ENCODE results near the gene SP1. TPM values are rescaled to one million over a fixed set of nuclear protein-coding genes. Genes with fewer than 3 reads are reported as not detected.

The SP1 gene
- total RNA-seq, 1 experiment from 2014 or later: 78.4 TPM

DNA sequence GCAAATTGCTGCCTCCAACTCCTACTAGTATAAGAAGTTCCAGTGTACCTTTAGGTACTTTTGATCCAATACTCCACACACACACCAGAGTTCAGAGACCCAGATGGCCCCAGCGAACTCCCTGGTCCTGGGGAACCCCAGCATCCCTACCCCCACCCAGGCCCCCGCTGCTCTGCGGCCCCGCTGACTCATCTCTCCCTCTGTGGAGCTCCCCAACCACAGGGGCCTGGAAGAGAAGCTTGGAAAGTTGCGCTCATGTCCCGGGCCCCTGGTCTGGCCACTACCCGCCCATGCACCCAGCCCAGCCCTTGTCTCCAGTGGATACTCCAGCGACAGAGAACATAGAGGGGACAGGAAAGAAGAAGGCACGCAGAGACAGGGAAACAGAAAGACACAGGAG is 39.6 kb upstream of the SP1 start:
- no peaks in the 10 kb centered on the region for H3K36me3 ChIP-seq (ENCODE audit: insufficient read depth, low read length, poor library complexity, severe bottlenecking)
- H3K9me3 ChIP-seq (ENCODE audit: low read depth, low read length, poor library complexity, severe bottlenecking): no peaks in the 10 kb centered on the region
- CTCF ChIA-PET: no interaction called here
- no peak for DNase-seq (ENCODE audit: low spot score)
- no TSS peak for BruUV-seq (replicated peaks)
- H3K4me3 ChIP-seq (ENCODE audit: low read depth, low read length, poor library complexity, severe bottlenecking): no peak overlapping the region
- H3K4me1 ChIP-seq (ENCODE audit: insufficient read depth, low read length, poor library complexity, severe bottlenecking): peaks cover 3% of the 10 kb centered on the region
- POLR2A ChIA-PET (ENCODE audit: low non-redundant PET): no interaction called here
- TF ChIP-seq, protein P1, sequence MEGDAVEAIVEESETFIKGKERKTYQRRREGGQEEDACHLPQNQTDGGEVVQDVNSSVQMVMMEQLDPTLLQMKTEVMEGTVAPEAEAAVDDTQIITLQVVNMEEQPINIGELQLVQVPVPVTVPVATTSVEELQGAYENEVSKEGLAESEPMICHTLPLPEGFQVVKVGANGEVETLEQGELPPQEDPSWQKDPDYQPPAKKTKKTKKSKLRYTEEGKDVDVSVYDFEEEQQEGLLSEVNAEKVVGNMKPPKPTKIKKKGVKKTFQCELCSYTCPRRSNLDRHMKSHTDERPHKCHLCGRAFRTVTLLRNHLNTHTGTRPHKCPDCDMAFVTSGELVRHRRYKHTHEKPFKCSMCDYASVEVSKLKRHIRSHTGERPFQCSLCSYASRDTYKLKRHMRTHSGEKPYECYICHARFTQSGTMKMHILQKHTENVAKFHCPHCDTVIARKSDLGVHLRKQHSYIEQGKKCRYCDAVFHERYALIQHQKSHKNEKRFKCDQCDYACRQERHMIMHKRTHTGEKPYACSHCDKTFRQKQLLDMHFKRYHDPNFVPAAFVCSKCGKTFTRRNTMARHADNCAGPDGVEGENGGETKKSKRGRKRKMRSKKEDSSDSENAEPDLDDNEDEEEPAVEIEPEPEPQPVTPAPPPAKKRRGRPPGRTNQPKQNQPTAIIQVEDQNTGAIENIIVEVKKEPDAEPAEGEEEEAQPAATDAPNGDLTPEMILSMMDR (conservative IDR thresholded peaks at IDR 0.05; ENCODE audit: low read depth, low read length): no peak
- no peak for TF ChIP-seq EZH2 (IDR thresholded peaks at IDR 0.05; ENCODE audit: borderline replicate concordance, low read depth, low read length, poor library complexity, severe bottlenecking)
- intact Hi-C loops (cut with micrococcal nuclease; ENCODE audit: unreplicated experiment): no loop called here
- no peak overlapping the region for H3K27ac ChIP-seq (ENCODE audit: low read depth, low read length, poor library complexity, severe bottlenecking)
- H3K27me3 ChIP-seq (replicated peaks; ENCODE audit: insufficient read depth, low read depth, low read length, poor library complexity): no peaks in the 10 kb centered on the region

DNA sequence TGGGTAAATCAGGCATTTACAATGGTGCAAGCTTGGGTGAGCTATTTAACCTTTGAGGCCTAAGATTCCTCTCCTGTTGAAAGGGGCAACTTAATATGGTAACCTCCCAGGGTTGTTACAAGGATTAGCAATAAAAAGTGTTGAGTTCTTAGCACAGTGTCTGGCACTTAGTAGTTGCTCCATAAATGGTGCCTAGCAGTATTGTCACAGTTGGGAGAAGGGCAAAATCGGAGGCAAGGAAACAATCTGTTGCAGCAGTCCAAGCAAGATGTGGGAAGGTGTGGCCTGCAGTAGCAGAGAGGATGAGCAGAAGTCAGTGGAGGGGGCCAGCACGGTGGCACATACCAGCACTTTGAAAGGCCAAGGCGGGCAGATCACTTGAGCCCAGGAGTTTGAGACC is 36.5 kb upstream of the SP1 start:
- peaks cover 13% of the 10 kb centered on the region for H3K4me1 ChIP-seq (ENCODE audit: insufficient read depth, low read length, poor library complexity, severe bottlenecking)
- H3K4me3 ChIP-seq (ENCODE audit: low read depth, low read length, poor library complexity, severe bottlenecking): no peak overlapping the region
- ChIA-PET POLR2A (ENCODE audit: low non-redundant PET) (no interaction called here), CTCF (no interaction called here)
- intact Hi-C loops (cut with micrococcal nuclease; ENCODE audit: unreplicated experiment): no loop called here
- DNase-seq (ENCODE audit: low spot score): no peak
- no peaks in the 10 kb centered on the region for H3K9me3 ChIP-seq (ENCODE audit: low read depth, low read length, poor library complexity, severe bottlenecking)
- TF ChIP-seq EZH2 (IDR thresholded peaks at IDR 0.05; ENCODE audit: borderline replicate concordance, low read depth, low read length, poor library complexity, severe bottlenecking): no peak
- TF ChIP-seq, protein P1 (conservative IDR thresholded peaks at IDR 0.05; ENCODE audit: low read depth, low read length): no peak
- no peak overlapping the region for H3K27ac ChIP-seq (ENCODE audit: low read depth, low read length, poor library complexity, severe bottlenecking)
- no peaks in the 10 kb centered on the region for H3K36me3 ChIP-seq (ENCODE audit: insufficient read depth, low read length, poor library complexity, severe bottlenecking)
- no TSS peak for BruUV-seq (replicated peaks)
- no peaks in the 10 kb centered on the region for H3K27me3 ChIP-seq (replicated peaks; ENCODE audit: insufficient read depth, low read depth, low read length, poor library complexity)

GRCh38 chr12:53343969-53344368 is 36.0 kb upstream of the SP1 start:
- no peak for TF ChIP-seq EZH2 (IDR thresholded peaks at IDR 0.05; ENCODE audit: borderline replicate concordance, low read depth, low read length, poor library complexity, severe bottlenecking)
- TF ChIP-seq, protein P1 (conservative IDR thresholded peaks at IDR 0.05; ENCODE audit: low read depth, low read length): no peak
- ChIA-PET POLR2A (ENCODE audit: low non-redundant PET) (no interaction called here), CTCF (interaction anchor here (2.8 kb wide), 1 partner anchor 77 kb away, joined by 15 read pairs; no protein-coding TSS in a partner anchor)
- Histone ChIP-seq H3K4me1 (ENCODE audit: insufficient read depth, low read length, poor library complexity, severe bottlenecking) (peaks cover 13% of the 10 kb centered on the region), H3K4me3 (ENCODE audit: low read depth, low read length, poor library complexity, severe bottlenecking) (no peak overlapping the region), H3K36me3 (ENCODE audit: insufficient read depth, low read length, poor library complexity, severe bottlenecking) (no peaks in the 10 kb centered on the region), H3K27ac (ENCODE audit: low read depth, low read length, poor library complexity, severe bottlenecking) (no peak overlapping the region), H3K9me3 (ENCODE audit: low read depth, low read length, poor library complexity, severe bottlenecking) (no peaks in the 10 kb centered on the region), H3K27me3 (replicated peaks; ENCODE audit: insufficient read depth, low read depth, low read length, poor library complexity) (no peaks in the 10 kb centered on the region)
- DNase-seq (ENCODE audit: low spot score): no peak
- intact Hi-C loops (cut with micrococcal nuclease; ENCODE audit: unreplicated experiment): no loop called here
- no TSS peak for BruUV-seq (replicated peaks)

All from A673 (cell line).